ENCODE results near the gene HIBCH.
"Not testable (repeated sequence)": the region's sequence is repeated elsewhere in the genome, so short reads cannot be mapped to it uniquely, and the experiment has no call there.

- TF ChIP-seq, protein P1, sequence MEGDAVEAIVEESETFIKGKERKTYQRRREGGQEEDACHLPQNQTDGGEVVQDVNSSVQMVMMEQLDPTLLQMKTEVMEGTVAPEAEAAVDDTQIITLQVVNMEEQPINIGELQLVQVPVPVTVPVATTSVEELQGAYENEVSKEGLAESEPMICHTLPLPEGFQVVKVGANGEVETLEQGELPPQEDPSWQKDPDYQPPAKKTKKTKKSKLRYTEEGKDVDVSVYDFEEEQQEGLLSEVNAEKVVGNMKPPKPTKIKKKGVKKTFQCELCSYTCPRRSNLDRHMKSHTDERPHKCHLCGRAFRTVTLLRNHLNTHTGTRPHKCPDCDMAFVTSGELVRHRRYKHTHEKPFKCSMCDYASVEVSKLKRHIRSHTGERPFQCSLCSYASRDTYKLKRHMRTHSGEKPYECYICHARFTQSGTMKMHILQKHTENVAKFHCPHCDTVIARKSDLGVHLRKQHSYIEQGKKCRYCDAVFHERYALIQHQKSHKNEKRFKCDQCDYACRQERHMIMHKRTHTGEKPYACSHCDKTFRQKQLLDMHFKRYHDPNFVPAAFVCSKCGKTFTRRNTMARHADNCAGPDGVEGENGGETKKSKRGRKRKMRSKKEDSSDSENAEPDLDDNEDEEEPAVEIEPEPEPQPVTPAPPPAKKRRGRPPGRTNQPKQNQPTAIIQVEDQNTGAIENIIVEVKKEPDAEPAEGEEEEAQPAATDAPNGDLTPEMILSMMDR (IDR thresholded peaks at IDR 0.05 in 2 of 3, conservative IDR thresholded peaks at IDR 0.05 in 1 of 3; ENCODE audit: borderline replicate concordance in 1 of 3, insufficient read depth in 1 of 3, low read depth in 2 of 3, low read length in 2 of 3) = not testable (repeated sequence)
- not testable (repeated sequence) for TF ChIP-seq ZNF274 (IDR thresholded peaks at IDR 0.05; ENCODE audit: low read depth, low read length); POLR2A (IDR thresholded peaks at IDR 0.05; ENCODE audit: borderline replicate concordance, extremely low read depth, insufficient read depth, insufficient read length); CBX3 (IDR thresholded peaks at IDR 0.05; ENCODE audit: low read depth); CEBPB (IDR thresholded peaks at IDR 0.05; ENCODE audit: low read depth); SRF (IDR thresholded peaks at IDR 0.05; ENCODE audit: low read depth); EZH2 (IDR thresholded peaks at IDR 0.05); FOSL1 (IDR thresholded peaks at IDR 0.05; ENCODE audit: low read depth)
- TF ChIP-seq, protein P2, sequence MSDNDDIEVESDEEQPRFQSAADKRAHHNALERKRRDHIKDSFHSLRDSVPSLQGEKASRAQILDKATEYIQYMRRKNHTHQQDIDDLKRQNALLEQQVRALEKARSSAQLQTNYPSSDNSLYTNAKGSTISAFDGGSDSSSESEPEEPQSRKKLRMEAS (IDR thresholded peaks at IDR 0.05) = not testable (repeated sequence)
- TF ChIP-seq, protein P3, sequence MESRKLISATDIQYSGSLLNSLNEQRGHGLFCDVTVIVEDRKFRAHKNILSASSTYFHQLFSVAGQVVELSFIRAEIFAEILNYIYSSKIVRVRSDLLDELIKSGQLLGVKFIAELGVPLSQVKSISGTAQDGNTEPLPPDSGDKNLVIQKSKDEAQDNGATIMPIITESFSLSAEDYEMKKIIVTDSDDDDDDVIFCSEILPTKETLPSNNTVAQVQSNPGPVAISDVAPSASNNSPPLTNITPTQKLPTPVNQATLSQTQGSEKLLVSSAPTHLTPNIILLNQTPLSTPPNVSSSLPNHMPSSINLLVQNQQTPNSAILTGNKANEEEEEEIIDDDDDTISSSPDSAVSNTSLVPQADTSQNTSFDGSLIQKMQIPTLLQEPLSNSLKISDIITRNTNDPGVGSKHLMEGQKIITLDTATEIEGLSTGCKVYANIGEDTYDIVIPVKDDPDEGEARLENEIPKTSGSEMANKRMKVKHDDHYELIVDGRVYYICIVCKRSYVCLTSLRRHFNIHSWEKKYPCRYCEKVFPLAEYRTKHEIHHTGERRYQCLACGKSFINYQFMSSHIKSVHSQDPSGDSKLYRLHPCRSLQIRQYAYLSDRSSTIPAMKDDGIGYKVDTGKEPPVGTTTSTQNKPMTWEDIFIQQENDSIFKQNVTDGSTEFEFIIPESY (IDR thresholded peaks at IDR 0.05; ENCODE audit: extremely low read depth, insufficient replicate concordance, low read length) = not testable (repeated sequence)
Observed at GRCh38 chr2:190297880-190298279, 21.7 kb downstream of the HIBCH start.

Data from HCT116 (cell line).